ENCODE results near the gene TUBGCP3.
"Not testable (repeated sequence)": the region's sequence is repeated elsewhere in the genome, so short reads cannot be mapped to it uniquely, and the experiment has no call there.

Gene TUBGCP3

DNA sequence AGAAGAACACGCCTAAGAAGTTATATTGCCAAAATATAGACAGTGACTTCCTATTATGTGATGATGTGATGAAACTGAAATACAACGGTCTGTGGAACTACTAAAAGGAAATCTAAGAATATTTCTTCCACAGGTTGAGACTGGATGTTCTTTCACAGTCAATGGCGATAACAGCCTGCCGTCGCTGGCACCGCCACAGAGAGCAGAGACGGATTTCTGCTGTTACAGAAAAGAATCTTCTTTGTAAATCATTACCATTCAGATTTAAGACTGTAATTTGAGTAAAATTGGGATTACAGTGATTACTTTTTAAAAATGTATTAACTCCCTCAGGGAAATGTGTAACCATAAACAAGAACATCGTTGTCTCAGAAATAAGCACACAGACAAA lies 100.8 kb downstream of the TUBGCP3 start:
- Histone ChIP-seq H3K36me3 (ENCODE audit: control insufficient read depth, low read depth, low read length) (no peaks in the 10 kb centered on the region), H3K9ac (ENCODE audit: low read length) (no peak overlapping the region), H3K4me1 (ENCODE audit: control insufficient read depth, low read depth, low read length) (no peaks in the 10 kb centered on the region), H3K27ac (ENCODE audit: low read length) (no peak overlapping the region), H3K4me3 (ENCODE audit: low read length) (no peak overlapping the region), H3K27me3 (ENCODE audit: control insufficient read depth, insufficient read depth, low read length) (no peaks in the 10 kb centered on the region), H3K9me3 (ENCODE audit: control insufficient read depth, low read depth, low read length) (no peaks in the 10 kb centered on the region)

DNA sequence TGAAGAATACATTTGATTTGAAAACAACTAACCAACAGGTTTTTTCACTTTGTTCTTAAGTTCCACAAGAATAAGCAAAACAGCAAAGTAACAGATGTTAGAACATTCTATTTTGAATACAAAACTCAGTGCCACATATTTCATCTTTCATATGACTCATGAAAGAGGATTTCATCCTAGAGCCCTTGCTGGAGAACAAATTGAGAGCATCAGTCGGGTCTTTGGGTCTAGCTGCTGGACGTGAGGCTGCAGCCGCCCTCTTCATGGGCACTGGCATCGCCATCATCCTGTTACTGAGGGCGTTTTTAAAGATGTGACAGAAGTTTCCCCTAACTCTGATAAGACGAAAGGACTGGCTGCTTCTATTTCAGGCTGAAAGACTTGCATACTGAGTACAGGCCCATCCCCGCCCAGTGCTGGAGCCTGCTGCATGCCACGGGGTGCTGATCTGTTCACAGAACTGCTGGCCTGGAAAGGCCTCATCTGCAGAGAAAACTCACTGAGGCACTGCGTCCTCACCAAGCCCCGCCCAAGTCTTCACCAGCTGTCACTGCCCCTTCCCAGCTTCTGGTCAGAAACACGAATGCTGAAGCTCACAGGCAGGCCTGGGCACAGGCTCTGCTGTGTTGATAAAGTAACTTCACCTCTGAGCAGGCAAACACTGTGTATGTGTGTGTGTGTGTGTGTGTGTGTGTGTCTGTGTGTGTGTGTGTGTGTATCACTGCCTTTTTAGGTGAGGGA lies 101.4 kb downstream of the TUBGCP3 start:
- H3K27me3 ChIP-seq (ENCODE audit: control insufficient read depth, insufficient read depth, low read length), result no peaks in the 10 kb centered on the region
- no peak overlapping the region for H3K27ac ChIP-seq (ENCODE audit: low read length)
- H3K36me3 ChIP-seq (ENCODE audit: control insufficient read depth, low read depth, low read length), result no peaks in the 10 kb centered on the region
- no peaks in the 10 kb centered on the region for H3K9me3 ChIP-seq (ENCODE audit: control insufficient read depth, low read depth, low read length)
- no peak overlapping the region for H3K4me3 ChIP-seq (ENCODE audit: low read length)
- H3K4me1 ChIP-seq (ENCODE audit: control insufficient read depth, low read depth, low read length), result no peaks in the 10 kb centered on the region
- H3K9ac ChIP-seq (ENCODE audit: low read length), result no peak overlapping the region

GRCh38 chr13:112485814-112486213 lies 102.1 kb downstream of the TUBGCP3 start:
- H3K4me1 ChIP-seq (ENCODE audit: control insufficient read depth, low read depth, low read length); H3K27me3 ChIP-seq (ENCODE audit: control insufficient read depth, insufficient read depth, low read length); H3K9me3 ChIP-seq (ENCODE audit: control insufficient read depth, low read depth, low read length); H3K36me3 ChIP-seq (ENCODE audit: control insufficient read depth, low read depth, low read length); H3K4me3 ChIP-seq (ENCODE audit: low read length); H3K9ac ChIP-seq (ENCODE audit: low read length); H3K27ac ChIP-seq (ENCODE audit: low read length): not testable (repeated sequence)

DNA sequence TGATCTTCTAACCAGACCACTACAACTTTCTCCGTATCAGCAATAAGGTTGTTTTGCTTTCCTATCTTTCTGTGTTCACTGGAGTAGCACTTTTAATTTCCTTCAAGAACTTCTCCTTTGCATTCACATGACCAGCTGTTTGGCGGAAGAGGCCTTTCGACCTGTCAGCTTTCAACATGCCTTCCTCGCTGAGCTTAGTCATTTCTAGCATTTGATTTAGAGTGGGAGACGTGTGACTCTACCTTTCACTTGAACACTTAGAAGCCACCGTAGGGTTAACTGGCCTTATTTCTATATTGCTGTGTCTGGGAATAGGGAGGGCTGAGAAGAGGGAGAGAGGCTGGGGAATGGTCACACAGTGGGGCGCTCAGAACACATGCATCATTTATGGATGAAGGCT lies 104.7 kb downstream of the TUBGCP3 start:
- Histone ChIP-seq H3K36me3 (ENCODE audit: control insufficient read depth, low read depth, low read length) (no peaks in the 10 kb centered on the region), H3K4me1 (ENCODE audit: control insufficient read depth, low read depth, low read length) (no peaks in the 10 kb centered on the region), H3K4me3 (ENCODE audit: low read length) (no peak overlapping the region), H3K9ac (ENCODE audit: low read length) (no peak overlapping the region), H3K9me3 (ENCODE audit: control insufficient read depth, low read depth, low read length) (no peaks in the 10 kb centered on the region), H3K27ac (ENCODE audit: low read length) (no peak overlapping the region), H3K27me3 (ENCODE audit: control insufficient read depth, insufficient read depth, low read length) (no peaks in the 10 kb centered on the region)

DNA sequence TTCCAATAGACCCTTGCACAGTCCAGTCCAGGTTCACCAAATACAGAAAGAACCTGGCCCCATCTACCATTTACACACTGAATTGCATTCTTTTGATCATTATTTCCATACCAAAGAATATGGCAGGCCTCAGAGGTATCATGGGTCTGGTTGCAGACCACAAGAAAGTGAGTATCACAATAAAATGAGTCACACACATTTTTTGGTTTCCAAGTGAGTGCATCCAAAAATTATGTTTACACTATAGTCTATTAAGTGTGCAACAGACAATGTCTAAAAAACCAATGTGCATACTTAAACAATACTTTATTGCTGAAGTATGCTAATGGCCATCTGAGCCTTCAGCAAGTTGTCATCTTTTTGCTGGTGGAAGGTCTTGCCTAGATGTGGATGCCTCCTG lies 106.5 kb downstream of the TUBGCP3 start:
- Histone ChIP-seq H3K9ac (ENCODE audit: low read length) (no peak overlapping the region), H3K9me3 (ENCODE audit: control insufficient read depth, low read depth, low read length) (no peaks in the 10 kb centered on the region), H3K4me1 (ENCODE audit: control insufficient read depth, low read depth, low read length) (no peaks in the 10 kb centered on the region), H3K36me3 (ENCODE audit: control insufficient read depth, low read depth, low read length) (no peaks in the 10 kb centered on the region), H3K27ac (ENCODE audit: low read length) (no peak overlapping the region), H3K4me3 (ENCODE audit: low read length) (no peak overlapping the region), H3K27me3 (ENCODE audit: control insufficient read depth, insufficient read depth, low read length) (no peaks in the 10 kb centered on the region)

- no peaks in the 10 kb centered on the region for H3K4me1 ChIP-seq (ENCODE audit: control insufficient read depth, low read depth, low read length)
- no peak overlapping the region for H3K27ac ChIP-seq (ENCODE audit: low read length)
- H3K9ac ChIP-seq (ENCODE audit: low read length), result no peak overlapping the region
These were observed 108.6 kb downstream of the TUBGCP3 start for GRCh38 chr13:112479389-112479788.

DNA sequence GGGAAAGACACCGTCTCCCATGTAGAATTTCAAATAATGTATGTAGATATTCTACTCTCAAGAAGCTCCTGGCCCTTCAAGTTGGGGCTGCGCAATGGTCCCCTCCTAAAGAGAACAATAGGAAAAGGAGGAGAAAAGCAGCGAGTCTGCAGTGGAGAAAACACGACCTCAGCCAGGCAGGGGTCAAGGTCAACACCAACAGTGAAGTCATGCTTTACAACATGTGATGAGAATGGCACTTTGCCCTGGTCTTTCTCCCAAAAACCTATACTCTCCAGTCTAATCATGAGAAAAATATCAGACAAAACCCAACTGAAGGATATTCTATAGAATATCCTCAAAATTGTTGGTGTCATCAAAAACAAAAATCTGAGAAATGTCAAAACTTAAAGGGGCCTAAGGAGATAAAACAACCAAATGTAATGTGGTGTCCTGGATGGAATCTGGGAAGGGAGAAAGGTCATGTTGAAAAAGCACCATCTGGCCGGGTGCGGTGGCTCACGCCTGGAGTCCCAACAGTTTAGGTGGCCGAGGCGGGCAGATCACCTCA lies 110.8 kb downstream of the TUBGCP3 start:
- Histone ChIP-seq H3K27me3 (ENCODE audit: control insufficient read depth, insufficient read depth, low read length) (no peaks in the 10 kb centered on the region), H3K4me1 (ENCODE audit: control insufficient read depth, low read depth, low read length) (no peaks in the 10 kb centered on the region), H3K9ac (ENCODE audit: low read length) (no peak overlapping the region), H3K9me3 (ENCODE audit: control insufficient read depth, low read depth, low read length) (no peaks in the 10 kb centered on the region), H3K4me3 (ENCODE audit: low read length) (no peak overlapping the region), H3K27ac (ENCODE audit: low read length) (no peak overlapping the region), H3K36me3 (ENCODE audit: control insufficient read depth, low read depth, low read length) (no peaks in the 10 kb centered on the region)

More at GRCh38 chr13:112479389-112479788, 108.6 kb downstream of the TUBGCP3 start:
- no peaks in the 10 kb centered on the region for H3K27me3 ChIP-seq (ENCODE audit: control insufficient read depth, insufficient read depth, low read length)
- H3K36me3 ChIP-seq (ENCODE audit: control insufficient read depth, low read depth, low read length), result no peaks in the 10 kb centered on the region
- H3K9me3 ChIP-seq (ENCODE audit: control insufficient read depth, low read depth, low read length), result no peaks in the 10 kb centered on the region
- H3K4me3 ChIP-seq (ENCODE audit: low read length), result no peak overlapping the region

GRCh38 chr13:112475889-112476288 lies 112.1 kb downstream of the TUBGCP3 start:
- Histone ChIP-seq H3K36me3 (ENCODE audit: control insufficient read depth, low read depth, low read length) (no peaks in the 10 kb centered on the region), H3K9me3 (ENCODE audit: control insufficient read depth, low read depth, low read length) (no peaks in the 10 kb centered on the region), H3K27me3 (ENCODE audit: control insufficient read depth, insufficient read depth, low read length) (no peaks in the 10 kb centered on the region), H3K4me3 (ENCODE audit: low read length) (no peak overlapping the region), H3K9ac (ENCODE audit: low read length) (no peak overlapping the region), H3K27ac (ENCODE audit: low read length) (no peak overlapping the region), H3K4me1 (ENCODE audit: control insufficient read depth, low read depth, low read length) (no peaks in the 10 kb centered on the region)

GRCh38 chr13:112474869-112475268 lies 113.1 kb downstream of the TUBGCP3 start:
- Histone ChIP-seq H3K4me3 (ENCODE audit: low read length) (no peak overlapping the region), H3K36me3 (ENCODE audit: control insufficient read depth, low read depth, low read length) (no peaks in the 10 kb centered on the region)

GRCh38 chr13:112473818-112474217 lies 114.1 kb downstream of the TUBGCP3 start:
- Histone ChIP-seq H3K9ac (ENCODE audit: low read length) (no peak overlapping the region), H3K4me3 (ENCODE audit: low read length) (no peak overlapping the region), H3K27me3 (ENCODE audit: control insufficient read depth, insufficient read depth, low read length) (no peaks in the 10 kb centered on the region), H3K27ac (ENCODE audit: low read length) (no peak overlapping the region), H3K4me1 (ENCODE audit: control insufficient read depth, low read depth, low read length) (no peaks in the 10 kb centered on the region), H3K36me3 (ENCODE audit: control insufficient read depth, low read depth, low read length) (no peaks in the 10 kb centered on the region), H3K9me3 (ENCODE audit: control insufficient read depth, low read depth, low read length) (no peaks in the 10 kb centered on the region)

More at GRCh38 chr13:112474869-112475268, 113.1 kb downstream of the TUBGCP3 start:
- Histone ChIP-seq H3K9ac (ENCODE audit: low read length) (no peak overlapping the region), H3K27me3 (ENCODE audit: control insufficient read depth, insufficient read depth, low read length) (no peaks in the 10 kb centered on the region), H3K4me1 (ENCODE audit: control insufficient read depth, low read depth, low read length) (no peaks in the 10 kb centered on the region), H3K27ac (ENCODE audit: low read length) (no peak overlapping the region), H3K9me3 (ENCODE audit: control insufficient read depth, low read depth, low read length) (no peaks in the 10 kb centered on the region)

- Histone ChIP-seq H3K9me3 (ENCODE audit: control insufficient read depth, low read depth, low read length) (no peaks in the 10 kb centered on the region), H3K4me3 (ENCODE audit: low read length) (no peak overlapping the region), H3K27ac (ENCODE audit: low read length) (no peak overlapping the region), H3K4me1 (ENCODE audit: control insufficient read depth, low read depth, low read length) (no peaks in the 10 kb centered on the region), H3K36me3 (ENCODE audit: control insufficient read depth, low read depth, low read length) (no peaks in the 10 kb centered on the region), H3K27me3 (ENCODE audit: control insufficient read depth, insufficient read depth, low read length) (no peaks in the 10 kb centered on the region), H3K9ac (ENCODE audit: low read length) (no peak overlapping the region)
These were observed 118.7 kb downstream of the TUBGCP3 start for GRCh38 chr13:112469071-112469745.

GRCh38 chr13:112468069-112468468 lies 119.9 kb downstream of the TUBGCP3 start:
- H3K27me3 ChIP-seq (ENCODE audit: control insufficient read depth, insufficient read depth, low read length), result no peaks in the 10 kb centered on the region
- H3K4me1 ChIP-seq (ENCODE audit: control insufficient read depth, low read depth, low read length), result no peaks in the 10 kb centered on the region
- no peak overlapping the region for H3K27ac ChIP-seq (ENCODE audit: low read length)
- no peak overlapping the region for H3K4me3 ChIP-seq (ENCODE audit: low read length)
- no peaks in the 10 kb centered on the region for H3K36me3 ChIP-seq (ENCODE audit: control insufficient read depth, low read depth, low read length)
- no peak overlapping the region for H3K9ac ChIP-seq (ENCODE audit: low read length)
- no peaks in the 10 kb centered on the region for H3K9me3 ChIP-seq (ENCODE audit: control insufficient read depth, low read depth, low read length)
